ENCODE measurements around the gene IL12B. TPM values are rescaled to one million over a fixed set of nuclear protein-coding genes. Genes with fewer than 3 reads are reported as not detected.
A peak's percentile ranks its signal among the peaks of the same experiment; 100 is the strongest.
"Not testable (repeated sequence)": the region's sequence is repeated elsewhere in the genome, so short reads cannot be mapped to it uniquely, and the experiment has no call there.

The IL12B gene
- total and polyA plus RNA-seq, 9 donors, result 0.04 to 0.09 TPM; not detected in 7

- H3K4me3 ChIP-seq (ENCODE audit: low read length), result no peak overlapping the region
- H3K27me3 ChIP-seq (ENCODE audit: control insufficient read depth, insufficient read depth, low read length), result peaks cover 3% of the 10 kb centered on the region
- no peak for DNase-seq
- H3K4me1 ChIP-seq (ENCODE audit: control insufficient read depth, insufficient read depth, low read length), result no peaks in the 10 kb centered on the region
- no peak overlapping the region for H3K27ac ChIP-seq (ENCODE audit: low read length)
- peaks cover 9% of the 10 kb centered on the region for H3K9me3 ChIP-seq (replicated peaks; ENCODE audit: control insufficient read depth, low read depth, low read length)
- 100% methylated on average over 1 of the region's 3 CpGs for WGBS (ENCODE audit: insufficient coverage)
- H3K36me3 ChIP-seq (ENCODE audit: control insufficient read depth, insufficient read depth, low read length), result no peaks in the 10 kb centered on the region
These were observed 28.8 kb downstream of the IL12B start for GRCh38 chr5:159301466-159301865.

GRCh38 chr5:159297300-159297699 is 33.0 kb downstream of the IL12B start:
- not testable (repeated sequence) for H3K27me3 ChIP-seq (ENCODE audit: control insufficient read depth, insufficient read depth, low read length); H3K36me3 ChIP-seq (ENCODE audit: control insufficient read depth, insufficient read depth, low read length); H3K4me3 ChIP-seq (ENCODE audit: low read length); H3K27ac ChIP-seq (ENCODE audit: low read length); H3K4me1 ChIP-seq (ENCODE audit: control insufficient read depth, insufficient read depth, low read length); DNase-seq; H3K9me3 ChIP-seq (replicated peaks; ENCODE audit: control insufficient read depth, low read depth, low read length)
- WGBS (ENCODE audit: insufficient coverage), result no CpG with 5 or more reads among the region's 5 CpGs

DNA sequence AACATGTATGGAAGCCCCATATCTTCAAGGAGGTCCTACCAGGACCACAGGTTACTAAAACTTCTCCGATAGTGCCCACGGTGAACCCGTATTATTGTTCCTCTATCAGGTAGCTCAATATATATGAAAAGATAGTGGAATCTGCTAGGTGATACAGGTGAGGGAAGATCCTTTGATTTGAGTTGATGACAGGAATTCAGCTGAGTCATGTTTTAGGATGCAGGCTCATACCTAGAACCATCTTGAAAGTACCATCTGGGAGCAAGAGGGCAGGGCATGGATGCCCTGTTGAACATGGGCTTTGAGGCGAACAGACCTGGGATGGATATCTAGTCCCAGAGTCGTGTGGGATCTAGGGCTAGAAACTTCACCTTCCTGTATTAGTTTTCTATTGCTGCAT is 35.4 kb downstream of the IL12B start:
- Histone ChIP-seq H3K36me3 (ENCODE audit: control insufficient read depth, insufficient read depth, low read length) (no peaks in the 10 kb centered on the region), H3K27me3 (ENCODE audit: control insufficient read depth, insufficient read depth, low read length) (no peaks in the 10 kb centered on the region)
- WGBS (ENCODE audit: insufficient coverage), result 86% methylated on average over 1 of the region's 5 CpGs

DNA sequence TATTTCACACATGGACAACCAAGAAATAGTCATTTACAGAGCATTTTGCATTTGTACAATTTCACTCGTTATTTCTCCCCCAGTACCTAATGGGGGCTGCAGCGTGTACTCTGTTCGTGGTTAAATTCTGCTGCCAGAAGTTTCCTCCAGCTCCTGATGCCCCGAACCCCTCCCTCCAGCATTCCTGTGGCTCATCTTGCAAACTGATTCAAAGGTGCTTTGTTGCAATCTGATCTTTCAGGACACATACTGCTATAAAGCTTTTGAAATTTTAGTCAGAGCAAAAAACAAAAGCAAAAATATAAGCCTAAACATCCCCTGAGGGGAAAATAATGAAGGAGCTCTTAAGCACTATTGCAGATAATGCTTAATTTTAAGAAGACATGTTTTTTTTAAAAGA is 39.5 kb downstream of the IL12B start:
- Histone ChIP-seq H3K27ac (ENCODE audit: low read length) (no peak overlapping the region), H3K4me1 (ENCODE audit: control insufficient read depth, insufficient read depth, low read length) (no peaks in the 10 kb centered on the region), H3K27me3 (ENCODE audit: control insufficient read depth, insufficient read depth, low read length) (no peaks in the 10 kb centered on the region), H3K4me3 (ENCODE audit: low read length) (no peak overlapping the region), H3K36me3 (ENCODE audit: control insufficient read depth, insufficient read depth, low read length) (no peaks in the 10 kb centered on the region), H3K9me3 (replicated peaks; ENCODE audit: control insufficient read depth, low read depth, low read length) (no peaks in the 10 kb centered on the region)
- 72% methylated on average over 4 of the region's 4 CpGs for WGBS (ENCODE audit: insufficient coverage)
- DNase-seq, result no peak

More for the DNA sequence above, 35.4 kb downstream of the IL12B start:
- Histone ChIP-seq H3K4me3 (ENCODE audit: low read length) (no peak overlapping the region), H3K4me1 (ENCODE audit: control insufficient read depth, insufficient read depth, low read length) (no peaks in the 10 kb centered on the region), H3K27ac (ENCODE audit: low read length) (no peak overlapping the region), H3K9me3 (replicated peaks; ENCODE audit: control insufficient read depth, low read depth, low read length) (peaks cover 2% of the 10 kb centered on the region)
- DNase-seq, result no peak

GRCh38 chr5:159286420-159287035 is 43.8 kb downstream of the IL12B start:
- WGBS (ENCODE audit: insufficient coverage), result 67% methylated on average over 2 of the region's 8 CpGs
- DNase-seq, result peak; percentile 30
- H3K36me3 ChIP-seq (ENCODE audit: control insufficient read depth, insufficient read depth, low read length), result no peaks in the 10 kb centered on the region

GRCh38 chr5:159274676-159275075 is 55.6 kb downstream of the IL12B start:
- H3K27ac ChIP-seq (ENCODE audit: low read length), result no peak overlapping the region
- peaks cover 13% of the 10 kb centered on the region for H3K36me3 ChIP-seq (ENCODE audit: control insufficient read depth, insufficient read depth, low read length)
- no peaks in the 10 kb centered on the region for H3K27me3 ChIP-seq (ENCODE audit: control insufficient read depth, insufficient read depth, low read length)
- H3K9me3 ChIP-seq (replicated peaks; ENCODE audit: control insufficient read depth, low read depth, low read length), result no peaks in the 10 kb centered on the region
- H3K4me3 ChIP-seq (ENCODE audit: low read length), result no peak overlapping the region
- DNase-seq, result no peak
- H3K4me1 ChIP-seq (ENCODE audit: control insufficient read depth, insufficient read depth, low read length), result no peaks in the 10 kb centered on the region

More at GRCh38 chr5:159286420-159287035, 43.8 kb downstream of the IL12B start:
- Histone ChIP-seq H3K4me1 (ENCODE audit: control insufficient read depth, insufficient read depth, low read length) (no peaks in the 10 kb centered on the region), H3K27ac (ENCODE audit: low read length) (no peak overlapping the region), H3K27me3 (ENCODE audit: control insufficient read depth, insufficient read depth, low read length) (no peaks in the 10 kb centered on the region), H3K9me3 (replicated peaks; ENCODE audit: control insufficient read depth, low read depth, low read length) (no peaks in the 10 kb centered on the region), H3K4me3 (ENCODE audit: low read length) (no peak overlapping the region)

GRCh38 chr5:159273923-159274322 is 56.4 kb downstream of the IL12B start:
- DNase-seq, result no peak
- Histone ChIP-seq H3K4me1 (ENCODE audit: control insufficient read depth, insufficient read depth, low read length) (no peaks in the 10 kb centered on the region), H3K27ac (ENCODE audit: low read length) (no peak overlapping the region), H3K4me3 (ENCODE audit: low read length) (no peak overlapping the region), H3K27me3 (ENCODE audit: control insufficient read depth, insufficient read depth, low read length) (no peaks in the 10 kb centered on the region), H3K9me3 (replicated peaks; ENCODE audit: control insufficient read depth, low read depth, low read length) (no peaks in the 10 kb centered on the region), H3K36me3 (ENCODE audit: control insufficient read depth, insufficient read depth, low read length) (peaks cover 11% of the 10 kb centered on the region)

- Histone ChIP-seq H3K27me3 (ENCODE audit: control insufficient read depth, insufficient read depth, low read length) (no peaks in the 10 kb centered on the region), H3K27ac (ENCODE audit: low read length) (no peak overlapping the region), H3K4me1 (ENCODE audit: control insufficient read depth, insufficient read depth, low read length) (no peaks in the 10 kb centered on the region), H3K36me3 (ENCODE audit: control insufficient read depth, insufficient read depth, low read length) (peaks cover 3% of the 10 kb centered on the region), H3K4me3 (ENCODE audit: low read length) (no peak overlapping the region), H3K9me3 (replicated peaks; ENCODE audit: control insufficient read depth, low read depth, low read length) (peaks cover 4% of the 10 kb centered on the region)
- no CpG with 5 or more reads among the region's 2 CpGs for WGBS (ENCODE audit: insufficient coverage)
- no peak for DNase-seq
These were observed 60.6 kb downstream of the IL12B start for GRCh38 chr5:159269723-159270122.

GRCh38 chr5:159266764-159267163 is 63.5 kb downstream of the IL12B start:
- H3K9me3 ChIP-seq (replicated peaks; ENCODE audit: control insufficient read depth, low read depth, low read length); H3K4me1 ChIP-seq (ENCODE audit: control insufficient read depth, insufficient read depth, low read length); DNase-seq; H3K27ac ChIP-seq (ENCODE audit: low read length); H3K4me3 ChIP-seq (ENCODE audit: low read length); H3K36me3 ChIP-seq (ENCODE audit: control insufficient read depth, insufficient read depth, low read length); H3K27me3 ChIP-seq (ENCODE audit: control insufficient read depth, insufficient read depth, low read length): not testable (repeated sequence)
- 100% methylated on average over 2 of the region's 2 CpGs for WGBS (ENCODE audit: insufficient coverage)
